ENCODE results near the gene SACM1L. TPM values are rescaled to one million over a fixed set of nuclear protein-coding genes. Genes with fewer than 3 reads are reported as not detected.

SACM1L gene
- total and polyA plus RNA-seq, 7 experiments from 2014 or later: 21.1 to 93.8 (median 69.6) TPM

DNA sequence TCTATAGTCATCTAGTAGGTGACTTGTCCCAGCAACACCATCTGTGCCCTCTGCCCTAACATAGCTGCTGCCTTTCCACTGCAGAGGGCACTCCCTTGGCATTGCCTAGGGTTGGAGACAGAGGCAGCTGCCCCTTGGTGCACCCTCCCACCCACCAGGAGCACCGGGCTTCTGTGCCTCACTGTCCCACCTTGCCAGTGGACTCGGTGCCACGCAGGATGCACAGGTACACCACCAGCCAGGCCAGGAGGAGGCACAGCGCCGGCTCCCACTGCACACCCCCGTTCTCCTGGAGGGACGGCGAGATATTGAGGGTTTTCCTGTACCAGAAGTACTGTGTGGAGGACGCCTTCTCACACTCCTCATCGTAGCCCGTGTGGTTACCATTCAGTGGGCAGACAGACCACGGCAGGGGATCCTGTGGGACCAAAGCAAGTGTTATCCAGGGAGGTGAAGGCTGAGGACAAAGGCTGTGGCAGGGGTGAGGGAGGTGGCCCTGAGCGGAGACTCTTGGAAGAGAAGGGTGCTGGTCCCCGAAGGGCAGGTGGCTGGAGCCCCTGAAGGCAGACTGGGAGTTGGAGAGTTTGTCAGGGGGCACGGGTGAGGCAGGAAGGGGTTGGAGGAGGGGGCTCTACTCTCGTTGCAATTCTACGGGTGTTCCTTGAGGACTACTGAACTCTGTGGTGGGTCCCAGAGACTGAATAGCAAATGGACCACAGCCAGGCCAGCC lies 86.5 kb downstream of the SACM1L start:
- no peak overlapping the region for H3K4me3 Mint-ChIP-seq
- no peaks in the 10 kb centered on the region for H3K36me3 ChIP-seq (ENCODE audit: control insufficient read depth in 2 of 3, insufficient read depth in 3 of 3, low read length in 3 of 3)
- H3K9me3 Mint-ChIP-seq: no peaks in the 10 kb centered on the region
- no peaks in the 10 kb centered on the region for H3K27me3 ChIP-seq (ENCODE audit: control insufficient read depth in 2 of 2, insufficient read depth in 2 of 2, low read length in 2 of 2)
- no peak for ATAC-seq
- no peak overlapping the region for H3K4me3 ChIP-seq (ENCODE audit: low read length)
- no peak overlapping the region for H3K27ac Mint-ChIP-seq
- intact Hi-C loops (cut with micrococcal nuclease): no loop called here
- ChIA-PET POLR2A (no interaction called here), CTCF (no interaction called here)
- peaks cover 3% of the 10 kb centered on the region in 2 donors for H3K4me1 ChIP-seq (ENCODE audit: control insufficient read depth in 2 of 2, insufficient read depth in 2 of 2, low read length in 2 of 2)
- peaks cover 0 to 26% (median 0%) of the 10 kb centered on the region in 5 donors for H3K27me3 Mint-ChIP-seq
- H3K9me3 ChIP-seq (ENCODE audit: control insufficient read depth in 2 of 3, low read length in 3 of 3): no peaks in the 10 kb centered on the region
- H3K27ac ChIP-seq (ENCODE audit: low read depth, low read length): no peak overlapping the region
- no peak for DNase-seq
- peaks cover 10 to 17% (median 12%) of the 10 kb centered on the region in 7 donors for H3K4me1 Mint-ChIP-seq
- no peaks in the 10 kb centered on the region for H3K36me3 Mint-ChIP-seq

DNA sequence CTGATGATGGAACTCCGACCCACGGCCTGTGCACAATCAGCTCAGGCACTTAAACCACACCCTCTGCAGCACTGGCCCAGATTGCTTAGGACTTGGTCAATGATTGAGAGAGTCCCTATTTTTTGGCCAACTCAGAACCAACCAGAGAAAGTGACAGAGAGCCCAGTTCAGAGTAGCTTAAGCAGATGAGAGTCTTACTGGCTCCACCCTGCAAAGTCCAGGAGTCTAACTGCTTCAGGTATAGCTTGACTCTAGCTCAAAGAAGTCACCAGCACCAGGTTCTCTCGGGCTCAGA lies 87.1 kb downstream of the SACM1L start:
- intact Hi-C loops (cut with micrococcal nuclease): no loop called here
- Histone ChIP-seq H3K4me3 (ENCODE audit: low read length) (no peak overlapping the region), H3K27me3 (ENCODE audit: control insufficient read depth in 2 of 2, insufficient read depth in 2 of 2, low read length in 2 of 2) (no peaks in the 10 kb centered on the region), H3K4me1 (ENCODE audit: control insufficient read depth in 2 of 2, insufficient read depth in 2 of 2, low read length in 2 of 2) (peaks cover 3% of the 10 kb centered on the region in 2 donors), H3K9me3 (ENCODE audit: control insufficient read depth in 2 of 3, low read length in 3 of 3) (no peaks in the 10 kb centered on the region), H3K36me3 (ENCODE audit: control insufficient read depth in 2 of 3, insufficient read depth in 3 of 3, low read length in 3 of 3) (no peaks in the 10 kb centered on the region), H3K27ac (ENCODE audit: low read depth, low read length) (no peak overlapping the region)
- DNase-seq (no peak), ATAC-seq (no peak)
- Mint-ChIP-seq H3K36me3 (no peaks in the 10 kb centered on the region), H3K27ac (no peak overlapping the region), H3K4me1 (peaks cover 10 to 17% (median 12%) of the 10 kb centered on the region in 7 donors), H3K4me3 (no peak overlapping the region), H3K9me3 (no peaks in the 10 kb centered on the region), H3K27me3 (peaks cover 0 to 21% (median 0%) of the 10 kb centered on the region in 5 donors)
- CTCF ChIA-PET: no interaction called here
- POLR2A ChIA-PET: no interaction called here

DNA sequence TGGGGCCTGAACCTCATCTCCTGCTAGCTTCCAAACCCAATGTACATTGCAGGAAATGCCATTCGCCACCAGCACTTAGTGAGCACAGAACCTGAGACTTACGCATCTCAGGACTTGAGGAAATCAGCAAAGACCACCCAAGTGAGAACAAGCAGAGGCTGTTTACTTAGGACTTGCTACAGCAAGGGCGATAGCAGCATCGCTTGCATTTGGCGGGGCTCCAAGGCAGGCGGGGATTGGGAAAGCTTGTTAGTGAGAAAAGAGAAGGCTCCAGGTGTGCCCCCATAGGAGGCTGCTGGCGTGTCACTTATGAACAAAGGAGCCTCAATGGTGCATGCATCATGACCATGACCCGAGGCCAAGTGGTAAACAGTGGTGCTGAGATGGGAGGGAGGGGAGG lies 87.4 kb downstream of the SACM1L start:
- peaks cover 3% of the 10 kb centered on the region in 2 donors for H3K4me1 ChIP-seq (ENCODE audit: control insufficient read depth in 2 of 2, insufficient read depth in 2 of 2, low read length in 2 of 2)
- H3K27me3 ChIP-seq (ENCODE audit: control insufficient read depth in 2 of 2, insufficient read depth in 2 of 2, low read length in 2 of 2): no peaks in the 10 kb centered on the region
- H3K36me3 ChIP-seq (ENCODE audit: control insufficient read depth in 2 of 3, insufficient read depth in 3 of 3, low read length in 3 of 3): no peaks in the 10 kb centered on the region
- no peak overlapping the region for H3K4me3 ChIP-seq (ENCODE audit: low read length)
- no peak overlapping the region for H3K4me3 Mint-ChIP-seq
- H3K4me1 Mint-ChIP-seq: peaks cover 10 to 17% (median 12%) of the 10 kb centered on the region in 7 donors
- POLR2A ChIA-PET: no interaction called here
- CTCF ChIA-PET: no interaction called here
- DNase-seq (no peak), ATAC-seq (no peak)
- peaks cover 0 to 19% (median 0%) of the 10 kb centered on the region in 5 donors for H3K27me3 Mint-ChIP-seq
- no peak overlapping the region for H3K27ac ChIP-seq (ENCODE audit: low read depth, low read length)
- intact Hi-C loops (cut with micrococcal nuclease): no loop called here
- no peaks in the 10 kb centered on the region for H3K9me3 ChIP-seq (ENCODE audit: control insufficient read depth in 2 of 3, low read length in 3 of 3)
- H3K27ac Mint-ChIP-seq: no peak overlapping the region
- H3K9me3 Mint-ChIP-seq: no peaks in the 10 kb centered on the region
- no peaks in the 10 kb centered on the region for H3K36me3 Mint-ChIP-seq

DNA sequence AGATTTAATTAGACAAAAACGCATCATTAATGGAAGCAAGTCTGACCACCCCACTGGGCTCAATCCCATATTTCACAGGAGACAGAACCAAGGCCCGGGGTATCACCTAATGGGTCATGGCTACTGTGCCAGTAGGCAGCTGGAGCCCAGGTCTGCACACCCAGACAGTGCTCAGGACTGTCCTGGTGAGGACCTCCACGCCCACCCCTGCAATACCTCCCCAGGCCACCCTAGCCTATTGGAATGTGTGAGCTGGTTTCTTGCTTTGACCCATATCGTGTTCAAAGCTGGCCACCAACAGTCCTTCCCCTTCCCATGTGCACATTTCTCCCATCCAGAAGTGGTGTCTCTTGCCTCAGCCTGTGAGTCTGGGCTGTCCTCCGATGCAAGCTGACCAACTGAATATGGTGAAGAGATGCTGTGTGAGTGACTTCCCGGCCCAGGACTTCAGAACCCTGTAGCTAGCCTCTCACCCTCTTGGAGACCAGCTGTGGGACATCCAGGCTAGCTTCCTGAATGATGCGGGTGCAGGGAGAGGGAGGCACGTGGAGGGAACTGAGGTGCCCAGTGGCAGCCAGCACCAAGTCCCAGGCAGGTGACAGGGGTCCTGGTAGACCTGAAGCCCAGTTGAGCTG lies 88.0 kb downstream of the SACM1L start:
- Histone ChIP-seq H3K27ac (ENCODE audit: low read depth, low read length) (no peak overlapping the region), H3K4me1 (ENCODE audit: control insufficient read depth in 2 of 2, insufficient read depth in 2 of 2, low read length in 2 of 2) (peaks cover 3% of the 10 kb centered on the region in 2 donors), H3K4me3 (ENCODE audit: low read length) (no peak overlapping the region), H3K36me3 (ENCODE audit: control insufficient read depth in 2 of 3, insufficient read depth in 3 of 3, low read length in 3 of 3) (no peaks in the 10 kb centered on the region), H3K27me3 (ENCODE audit: control insufficient read depth in 2 of 2, insufficient read depth in 2 of 2, low read length in 2 of 2) (no peaks in the 10 kb centered on the region), H3K9me3 (ENCODE audit: control insufficient read depth in 2 of 3, low read length in 3 of 3) (no peaks in the 10 kb centered on the region)
- Mint-ChIP-seq H3K27me3 (peaks cover 0 to 13% (median 0%) of the 10 kb centered on the region in 5 donors), H3K36me3 (no peaks in the 10 kb centered on the region), H3K27ac (no peak overlapping the region), H3K4me1 (peaks cover 8 to 12% (median 10%) of the 10 kb centered on the region in 7 donors), H3K4me3 (no peak overlapping the region), H3K9me3 (no peaks in the 10 kb centered on the region)
- CTCF ChIA-PET: no interaction called here
- no peak for DNase-seq
- intact Hi-C loops (cut with micrococcal nuclease): no loop called here
- POLR2A ChIA-PET: no interaction called here
- ATAC-seq: no peak

DNA sequence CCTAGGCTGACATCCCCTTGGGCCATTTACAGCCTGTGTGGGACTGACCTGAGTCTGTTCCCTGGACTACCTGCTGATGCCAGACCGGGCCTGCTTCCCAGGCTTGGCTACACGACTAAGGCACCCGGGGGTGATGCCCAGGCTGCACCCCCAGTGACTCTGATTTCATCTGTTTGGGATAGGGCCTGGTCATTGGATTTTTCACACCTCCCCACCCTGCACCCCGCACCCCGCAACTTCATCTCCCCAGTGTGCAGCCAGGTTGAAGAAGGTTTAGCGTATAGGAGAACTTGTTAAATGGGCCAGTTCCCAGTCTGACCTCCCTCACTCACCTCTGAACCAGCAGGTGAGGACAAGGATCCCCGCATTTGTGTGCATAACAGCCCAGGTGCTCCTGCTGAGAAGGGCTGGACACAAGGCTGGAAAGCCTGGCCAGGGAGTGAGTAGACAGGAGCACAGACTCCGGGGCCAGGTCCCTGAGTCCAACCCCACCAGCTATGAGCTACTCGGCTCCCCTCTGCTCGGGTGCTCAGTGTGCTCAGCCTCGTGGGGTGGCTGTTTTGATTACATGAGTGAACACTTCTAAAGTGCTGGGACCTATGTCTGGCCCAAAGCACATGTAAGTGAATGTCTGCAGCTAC lies 88.7 kb downstream of the SACM1L start:
- Mint-ChIP-seq H3K27ac (no peak overlapping the region), H3K4me3 (no peak overlapping the region), H3K36me3 (no peaks in the 10 kb centered on the region), H3K27me3 (peaks cover 0 to 9% (median 0%) of the 10 kb centered on the region in 5 donors), H3K4me1 (peaks cover 2 to 6% (median 5%) of the 10 kb centered on the region in 7 donors), H3K9me3 (no peaks in the 10 kb centered on the region)
- intact Hi-C loops (cut with micrococcal nuclease): no loop called here
- Histone ChIP-seq H3K36me3 (ENCODE audit: control insufficient read depth in 2 of 3, insufficient read depth in 3 of 3, low read length in 3 of 3) (no peaks in the 10 kb centered on the region), H3K4me3 (ENCODE audit: low read length) (no peak overlapping the region), H3K4me1 (ENCODE audit: control insufficient read depth in 2 of 2, insufficient read depth in 2 of 2, low read length in 2 of 2) (peaks cover 0 to 2% of the 10 kb centered on the region in 2 donors), H3K9me3 (ENCODE audit: control insufficient read depth in 2 of 3, low read length in 3 of 3) (no peaks in the 10 kb centered on the region), H3K27me3 (ENCODE audit: control insufficient read depth in 2 of 2, insufficient read depth in 2 of 2, low read length in 2 of 2) (no peaks in the 10 kb centered on the region), H3K27ac (ENCODE audit: low read depth, low read length) (no peak overlapping the region)
- DNase-seq: no peak
- CTCF ChIA-PET: no interaction called here
- POLR2A ChIA-PET: no interaction called here
- no peak for ATAC-seq

DNA sequence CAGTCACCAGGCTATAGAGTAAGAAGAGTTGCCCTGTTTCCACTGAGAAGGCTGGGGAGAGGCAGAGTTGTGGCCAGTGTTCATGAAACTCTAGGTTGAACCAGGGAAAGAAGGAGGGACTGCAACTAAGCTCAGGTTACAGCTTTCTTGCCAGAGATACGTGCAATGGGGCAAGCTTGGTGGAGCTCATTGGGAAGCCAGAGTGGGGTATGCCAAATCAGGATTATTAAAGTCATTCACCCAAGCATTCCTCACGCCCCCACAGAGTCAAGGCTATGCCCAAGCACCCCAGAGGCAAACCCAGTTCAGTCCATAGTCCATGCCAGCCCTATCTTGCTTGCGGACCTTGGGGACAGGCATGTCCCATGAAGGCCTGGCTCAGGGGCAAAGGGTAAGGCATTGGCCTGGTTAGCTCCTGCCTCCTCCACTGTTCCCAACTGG lies 89.6 kb downstream of the SACM1L start:
- H3K36me3 ChIP-seq (ENCODE audit: control insufficient read depth in 2 of 3, insufficient read depth in 3 of 3, low read length in 3 of 3): no peaks in the 10 kb centered on the region
- POLR2A ChIA-PET: no interaction called here

More for the DNA sequence above, 89.6 kb downstream of the SACM1L start:
- no peak overlapping the region for H3K27ac Mint-ChIP-seq
- H3K4me1 ChIP-seq (ENCODE audit: control insufficient read depth in 2 of 2, insufficient read depth in 2 of 2, low read length in 2 of 2): no peaks in the 10 kb centered on the region
- ATAC-seq (no peak), DNase-seq (no peak)
- no peak overlapping the region for H3K4me3 ChIP-seq (ENCODE audit: low read length)
- H3K4me3 Mint-ChIP-seq: no peak overlapping the region
- H3K36me3 Mint-ChIP-seq: no peaks in the 10 kb centered on the region
- no peaks in the 10 kb centered on the region for H3K27me3 ChIP-seq (ENCODE audit: control insufficient read depth in 2 of 2, insufficient read depth in 2 of 2, low read length in 2 of 2)
- CTCF ChIA-PET: no interaction called here
- H3K27ac ChIP-seq (ENCODE audit: low read depth, low read length): no peak overlapping the region
- H3K9me3 ChIP-seq (ENCODE audit: control insufficient read depth in 2 of 3, low read length in 3 of 3): no peaks in the 10 kb centered on the region
- peaks cover 0 to 4% (median 0%) of the 10 kb centered on the region in 5 donors for H3K27me3 Mint-ChIP-seq
- peaks cover 0 to 4% (median 0%) of the 10 kb centered on the region in 7 donors for H3K4me1 Mint-ChIP-seq
- H3K9me3 Mint-ChIP-seq: peaks cover 0 to under 1% (median 0%) of the 10 kb centered on the region in 11 donors
- intact Hi-C loops (cut with micrococcal nuclease): no loop called here
